Middle frontal gyrus (tissue), 1 donor: Measurements from ENCODE around the gene TMOD2.

Experiments used
- DNase-seq: peaks from one replicate; pipeline ENCODE4 v3.0.0-alpha.2; 2015; ENCODE audit warnings: low spot score; ENCODE audit errors: extremely low spot score

TMOD2 gene

GRCh38 chr15:51849860-51850259, 98.5 kb downstream of the TMOD2 start:
- no peak for DNase-seq

- DNase-seq, result no peak
These were observed 102.6 kb downstream of the TMOD2 start for GRCh38 chr15:51853998-51854397.

GRCh38 chr15:51855612-51856011, 104.2 kb downstream of the TMOD2 start:
- no peak for DNase-seq

GRCh38 chr15:51856714-51857380, 105.5 kb downstream of the TMOD2 start:
- DNase-seq, result no peak

GRCh38 chr15:51861557-51862359, 110.4 kb downstream of the TMOD2 start:
- DNase-seq, result no peak

- no peak for DNase-seq
These were observed 111.7 kb downstream of the TMOD2 start for GRCh38 chr15:51863131-51863530.

GRCh38 chr15:51864408-51865056, 113.1 kb downstream of the TMOD2 start:
- DNase-seq, result no peak

GRCh38 chr15:51865317-51865716, 113.9 kb downstream of the TMOD2 start:
- DNase-seq, result no peak
